ENCODE results near the gene CHRNA1.

Gene CHRNA1

DNA sequence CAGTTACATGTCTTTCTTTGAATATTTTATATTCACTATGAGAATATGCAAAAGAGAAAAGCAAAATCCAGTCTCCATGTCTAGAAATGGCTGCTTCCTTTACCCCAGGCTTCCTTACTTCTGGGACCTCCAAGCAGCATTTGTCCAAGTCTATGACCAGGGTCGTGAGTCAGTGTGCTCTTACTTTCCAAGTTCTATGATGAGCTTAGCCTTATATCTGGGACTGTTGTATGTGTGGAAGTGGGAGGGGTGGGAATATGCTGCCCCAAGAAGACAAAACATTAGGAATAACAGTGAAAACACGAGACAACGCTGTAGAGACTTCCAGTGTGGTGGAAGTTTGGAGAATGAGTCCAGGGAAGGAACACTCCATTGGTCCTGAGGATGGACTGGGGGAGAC lies 21.2 kb upstream of the CHRNA1 start:
- no peak overlapping the region for H3K4me3 ChIP-seq (ENCODE audit: low read length)
- no peak for DNase-seq (ENCODE audit: low read depth, low spot score)

DNA sequence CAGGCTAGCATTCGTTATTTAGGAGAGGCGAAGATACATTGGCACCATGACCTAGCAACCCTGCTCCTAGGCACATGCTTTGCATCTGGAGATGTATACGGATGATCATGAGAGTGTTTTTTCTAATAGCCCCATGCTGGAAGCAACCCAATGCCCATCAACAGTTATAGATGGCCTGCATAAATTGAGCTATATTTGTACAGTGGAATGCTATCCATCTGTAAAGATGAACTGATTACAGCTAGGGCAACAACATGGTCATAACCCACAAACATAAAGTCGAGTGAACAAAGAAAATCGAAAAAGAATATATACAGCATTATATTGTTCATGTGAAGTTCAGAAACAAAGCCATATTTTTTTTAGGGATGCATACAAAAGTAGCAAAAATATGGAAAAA lies 20.6 kb upstream of the CHRNA1 start:
- DNase-seq (ENCODE audit: low read depth, low spot score), result no peak
- H3K4me3 ChIP-seq (ENCODE audit: low read length), result no peak overlapping the region

DNA sequence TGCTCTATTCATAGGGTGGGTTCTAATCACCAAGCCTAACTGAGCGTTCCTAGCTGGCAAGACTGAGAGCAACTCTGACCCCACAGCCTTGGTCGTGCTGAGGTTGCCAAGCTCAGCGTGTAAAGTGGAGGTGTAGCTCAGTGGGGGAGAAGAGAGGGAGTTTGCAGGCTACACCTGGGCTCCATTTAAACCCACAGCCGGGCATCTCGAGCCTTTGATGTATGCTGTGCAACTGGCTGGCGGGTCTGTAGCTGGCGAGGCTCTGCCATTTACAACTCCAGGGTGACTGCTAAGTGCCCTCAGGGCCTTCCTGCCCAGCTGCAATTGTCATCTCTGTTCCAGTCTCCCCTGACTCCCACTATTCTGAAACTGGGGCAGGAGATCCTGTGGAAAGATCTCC lies 20.0 kb upstream of the CHRNA1 start:
- DNase-seq (ENCODE audit: low read depth, low spot score), result peak; percentile 83
- H3K4me3 ChIP-seq (ENCODE audit: low read length), result no peak overlapping the region

DNA sequence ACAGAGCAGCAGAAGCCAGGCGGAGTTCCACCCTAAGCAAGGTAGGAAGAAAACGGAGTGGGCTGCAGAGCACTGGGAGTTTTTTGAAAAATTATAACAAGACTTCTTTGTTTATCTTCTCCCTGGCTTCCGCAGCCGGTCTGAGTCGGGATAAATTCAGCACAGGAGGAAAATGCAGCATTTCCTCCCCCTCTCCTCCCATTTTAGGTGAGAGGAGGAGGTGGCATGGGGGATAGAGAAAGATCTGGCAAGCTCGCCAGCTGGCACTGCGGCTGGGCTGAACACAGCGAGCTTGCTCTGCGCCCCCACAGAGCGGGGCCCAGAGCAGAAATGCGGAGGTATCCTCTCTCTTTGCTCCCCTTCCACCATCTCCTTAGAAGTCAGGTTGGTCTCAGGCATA lies 17.7 kb upstream of the CHRNA1 start:
- no peak overlapping the region for H3K4me3 ChIP-seq (ENCODE audit: low read length)
- DNase-seq (ENCODE audit: low read depth, low spot score), result no peak

DNA sequence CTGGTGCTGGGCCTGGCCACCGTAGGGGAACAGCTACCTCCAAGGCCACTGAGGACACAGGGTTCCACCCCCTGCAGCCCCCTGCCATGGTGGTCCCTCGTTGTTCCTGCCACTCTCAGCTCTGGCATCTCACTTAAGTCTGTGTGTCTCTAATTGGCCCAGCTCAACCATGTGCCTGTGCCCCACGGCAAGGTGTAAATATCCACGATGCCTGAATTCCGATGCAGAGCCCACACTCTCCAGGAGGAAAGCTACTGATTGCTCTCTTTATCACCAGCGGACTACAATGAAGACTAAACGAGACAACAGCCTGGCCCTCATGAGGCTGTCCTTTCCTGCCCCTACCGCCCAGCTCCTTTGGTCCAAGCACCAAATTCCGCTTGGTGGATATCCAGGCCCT lies 17.0 kb upstream of the CHRNA1 start:
- DNase-seq (ENCODE audit: low read depth, low spot score), result no peak

DNA sequence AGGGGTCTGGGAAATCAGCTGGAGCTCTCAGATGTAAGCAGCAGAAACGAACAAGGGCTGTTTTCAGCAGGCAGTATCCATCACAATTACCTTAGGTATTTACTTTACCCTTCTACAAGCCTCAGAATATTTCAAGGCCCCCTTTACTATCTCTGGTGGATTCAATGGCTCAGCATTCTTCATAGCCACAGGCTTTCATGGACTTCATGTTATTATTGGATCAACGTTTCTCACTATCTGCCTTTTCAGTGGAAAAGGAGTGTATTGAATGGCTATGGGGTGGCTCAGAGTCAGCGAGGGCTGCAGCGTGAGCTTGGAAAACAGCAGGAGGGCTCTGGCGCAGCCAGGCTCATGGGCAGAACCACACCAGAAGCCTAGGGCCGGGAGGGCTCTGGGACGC lies 16.6 kb upstream of the CHRNA1 start:
- DNase-seq (ENCODE audit: low read depth, low spot score), result no peak
- H3K4me3 ChIP-seq (ENCODE audit: low read length), result no peak overlapping the region

More for the DNA sequence above, 17.0 kb upstream of the CHRNA1 start:
- H3K4me3 ChIP-seq (ENCODE audit: low read length), result no peak overlapping the region

GRCh38 chr2:174780191-174780840 lies 16.0 kb upstream of the CHRNA1 start:
- H3K4me3 ChIP-seq (ENCODE audit: low read length), result no peak overlapping the region
- DNase-seq (ENCODE audit: low read depth, low spot score), result no peak

DNA sequence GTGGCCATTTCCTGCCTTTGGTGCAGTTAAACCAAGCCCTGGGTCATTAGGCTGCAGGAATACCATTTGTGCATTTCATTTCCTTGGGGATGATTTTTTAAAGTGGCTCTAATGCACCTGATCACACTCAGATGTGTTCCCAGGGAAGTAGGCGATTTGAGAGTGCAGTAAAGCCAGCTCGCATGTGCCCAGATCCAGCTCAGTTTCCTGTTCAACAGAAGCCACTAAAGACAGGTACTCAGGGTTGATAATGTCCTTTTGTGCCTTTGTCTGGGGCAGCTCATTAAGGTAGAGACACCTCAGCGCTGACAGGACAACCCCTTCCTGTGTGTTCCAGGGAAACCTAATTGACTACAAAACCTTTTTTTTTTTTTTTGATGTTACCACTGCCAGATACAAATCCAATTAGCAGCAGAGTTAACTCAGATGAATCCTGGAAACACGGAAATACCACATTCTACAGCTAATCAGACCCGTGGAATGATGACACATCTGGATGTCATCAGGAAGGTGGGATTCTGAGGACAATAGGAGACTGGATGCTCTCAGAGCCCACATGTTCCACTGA lies 15.2 kb upstream of the CHRNA1 start:
- H3K4me3 ChIP-seq (ENCODE audit: low read length), result no peak overlapping the region
- DNase-seq (ENCODE audit: low read depth, low spot score), result peak; percentile 42

- DNase-seq (ENCODE audit: low read depth, low spot score), result peak; percentile 95
- H3K4me3 ChIP-seq (ENCODE audit: low read length), result peak overlapping the region; percentile 30
Measured at GRCh38 chr2:174778085-174778981, 14.1 kb upstream of the CHRNA1 start.

DNA sequence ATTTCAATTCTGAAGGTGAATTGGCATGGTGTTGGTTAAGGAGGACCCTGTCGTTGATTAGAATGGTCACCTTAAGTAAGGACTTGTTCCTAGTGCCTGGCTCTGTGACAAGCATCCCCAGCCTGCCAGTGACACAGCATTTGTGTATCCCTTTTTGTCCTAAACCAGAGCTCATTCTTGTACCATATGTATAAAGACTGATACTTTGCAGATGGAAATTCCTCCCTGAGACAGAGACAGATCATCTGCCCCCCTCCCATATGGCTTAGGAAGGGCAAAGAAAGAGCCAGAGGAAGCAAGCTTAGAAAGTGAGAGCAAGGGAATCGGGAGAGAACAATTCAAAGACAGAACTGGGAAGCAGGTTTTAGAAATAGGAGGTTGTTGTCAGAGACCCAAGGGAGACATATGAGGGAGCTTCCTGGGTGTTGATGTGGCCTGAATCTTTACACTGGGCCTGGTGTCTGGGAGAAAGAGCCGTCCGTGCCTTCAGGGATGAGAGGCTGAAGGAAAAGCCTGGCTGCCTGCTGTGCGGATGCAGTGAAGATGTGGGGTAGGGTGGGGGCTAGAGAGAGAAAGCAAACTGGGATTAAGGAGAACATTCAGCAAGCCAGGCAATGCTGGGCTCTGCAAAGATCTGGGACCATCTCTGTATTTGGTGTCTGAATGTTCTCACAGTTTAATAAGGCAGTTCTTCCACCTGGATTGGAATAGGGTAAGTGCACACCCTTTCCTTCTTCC lies 13.2 kb upstream of the CHRNA1 start:
- DNase-seq (ENCODE audit: low read depth, low spot score), result no peak

GRCh38 chr2:174776675-174777074 lies 12.4 kb upstream of the CHRNA1 start:
- no peak overlapping the region for H3K4me3 ChIP-seq (ENCODE audit: low read length)
- DNase-seq (ENCODE audit: low read depth, low spot score), result no peak

More for the DNA sequence above, 13.2 kb upstream of the CHRNA1 start:
- no peak overlapping the region for H3K4me3 ChIP-seq (ENCODE audit: low read length)

GRCh38 chr2:174776223-174776622 lies 12.0 kb upstream of the CHRNA1 start:
- no peak for DNase-seq (ENCODE audit: low read depth, low spot score)
- no peak overlapping the region for H3K4me3 ChIP-seq (ENCODE audit: low read length)

- no peak overlapping the region for H3K4me3 ChIP-seq (ENCODE audit: low read length)
- DNase-seq (ENCODE audit: low read depth, low spot score), result no peak
Measured at GRCh38 chr2:174775571-174775980, 11.3 kb upstream of the CHRNA1 start.

DNA sequence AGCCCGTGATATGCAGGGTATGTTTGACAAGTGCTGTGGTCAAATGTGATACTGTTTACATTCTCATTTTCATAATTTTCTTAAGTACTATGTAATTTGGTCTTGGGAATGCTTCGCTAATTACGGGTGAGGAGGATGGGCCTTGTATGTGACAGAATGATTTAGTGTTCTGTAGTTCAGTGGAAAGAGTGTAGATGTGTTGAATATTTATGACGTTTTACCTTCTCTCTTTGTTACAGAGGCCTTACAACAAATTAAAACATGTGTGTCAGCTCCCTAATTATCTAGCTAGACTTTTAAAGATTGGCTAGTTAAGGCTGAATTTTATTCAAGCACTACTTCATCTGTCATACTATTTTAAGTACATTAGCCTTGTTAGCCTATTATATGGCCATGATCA lies 10.6 kb upstream of the CHRNA1 start:
- H3K4me3 ChIP-seq (ENCODE audit: low read length), result no peak overlapping the region

GRCh38 chr2:174773215-174773614 lies 8.9 kb upstream of the CHRNA1 start:
- no peak overlapping the region for H3K4me3 ChIP-seq (ENCODE audit: low read length)
- no peak for DNase-seq (ENCODE audit: low read depth, low spot score)

More for the DNA sequence above, 10.6 kb upstream of the CHRNA1 start:
- no peak for DNase-seq (ENCODE audit: low read depth, low spot score)

DNA sequence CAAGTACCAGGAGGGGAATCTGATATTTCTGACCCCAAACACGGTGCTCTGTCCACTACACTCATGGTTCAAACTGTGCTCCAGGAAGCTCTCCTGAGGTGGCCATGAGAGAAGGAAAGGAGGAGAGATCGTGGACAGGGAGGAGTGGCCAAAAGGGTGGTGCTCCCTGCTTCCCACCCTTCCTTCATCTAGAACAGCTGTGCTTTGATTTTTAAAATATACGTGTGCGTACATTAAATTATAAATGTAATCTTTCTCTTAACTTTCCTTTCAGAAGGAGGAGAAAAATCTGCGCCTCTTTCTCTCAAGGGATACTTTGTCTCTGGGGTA lies 8.2 kb upstream of the CHRNA1 start:
- DNase-seq (ENCODE audit: low read depth, low spot score), result no peak
- no peak overlapping the region for H3K4me3 ChIP-seq (ENCODE audit: low read length)

GRCh38 chr2:174771631-174772471 lies 7.6 kb upstream of the CHRNA1 start:
- no peak for DNase-seq (ENCODE audit: low read depth, low spot score)
- no peak overlapping the region for H3K4me3 ChIP-seq (ENCODE audit: low read length)

DNA sequence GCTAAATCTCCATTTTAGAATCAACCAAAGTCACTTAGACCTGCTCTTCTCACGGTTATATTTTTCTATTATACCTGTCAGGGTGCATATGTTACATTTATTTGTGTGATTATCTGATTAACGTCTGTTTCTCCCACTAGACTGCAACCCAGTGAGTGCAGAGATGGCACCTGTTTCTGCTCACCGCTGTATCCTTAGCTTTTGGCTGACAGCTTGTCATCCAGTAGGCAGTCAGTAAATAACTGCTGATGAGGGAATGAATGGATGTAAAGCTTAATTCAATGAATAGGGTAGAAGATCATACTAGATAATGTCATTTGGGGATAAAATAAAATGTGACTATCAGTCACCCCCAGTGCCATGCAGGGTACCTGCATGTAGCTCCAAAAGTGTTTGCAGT lies 6.9 kb upstream of the CHRNA1 start:
- H3K4me3 ChIP-seq (ENCODE audit: low read length), result no peak overlapping the region

DNA sequence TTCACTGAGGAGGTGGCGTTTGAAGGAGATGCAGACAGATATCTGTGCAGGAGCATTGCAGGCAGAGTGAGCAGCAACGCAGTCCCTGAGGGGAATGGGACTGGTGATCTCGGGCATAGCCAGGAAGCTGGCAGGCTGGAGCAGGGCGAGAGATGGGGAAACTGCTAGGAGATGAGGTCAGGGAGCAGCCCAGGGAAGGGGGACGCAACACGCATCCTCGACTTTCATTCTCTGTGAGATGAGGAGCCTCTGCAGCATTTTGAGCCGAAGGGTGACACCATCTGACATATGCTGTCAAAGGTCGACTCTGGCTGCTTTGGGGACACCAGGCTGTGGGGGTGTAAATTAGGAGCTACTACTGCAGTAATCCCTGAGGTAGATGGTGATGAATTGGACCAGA lies 4.3 kb upstream of the CHRNA1 start:
- H3K4me3 ChIP-seq (ENCODE audit: low read length), result no peak overlapping the region
- no peak for DNase-seq (ENCODE audit: low read depth, low spot score)

More for the DNA sequence above, 6.9 kb upstream of the CHRNA1 start:
- no peak for DNase-seq (ENCODE audit: low read depth, low spot score)

Measured in Jurkat, Clone E6-1 (cell line).